Gastrocnemius medialis (tissue), 4 donors: Measurements from ENCODE around the gene CDK9. TPM values are rescaled to one million over a fixed set of nuclear protein-coding genes. Genes with fewer than 3 reads are reported as not detected.

Experiments used
- ATAC-seq, 2 donors: fragments of 150-250 bp; one replicate each; pipeline ENCODE4 v1.9.1; 2016
- DNase-seq, 2 donors: peaks; one replicate each; pipeline ENCODE4 v3.0.0-alpha.2; 2019
- H3K27ac ChIP-seq, 4 donors: fragments of 200-600 bp; sonication (generic); 1 replicate in 1 of 4; 2 replicates in 3 of 4; pipeline ENCODE4 v1.5.1; 2016 to 2018; ENCODE audit warnings: mild to moderate bottlenecking in 2 of 4, moderate library complexity in 1 of 4
- H3K27me3 ChIP-seq, 3 donors: fragments of 200-600 bp; sonication (generic) in 2 of 3; 1 replicate in 1 of 3; 2 replicates in 2 of 3; pipeline versions ENCODE4 v1.5.1 to v1.6.0; 2016 to 2019; ENCODE audit warnings: mild to moderate bottlenecking in 1 of 3, moderate library complexity in 1 of 3
- H3K36me3 ChIP-seq, 2 donors: fragments of 200-600 bp; sonication (generic) in 1 of 2; one replicate each; pipeline ENCODE4 v1.5.1; 2017 to 2018
- H3K4me1 ChIP-seq, 2 donors: fragments of 200-600 bp; sonication (generic) in 1 of 2; one replicate each; pipeline ENCODE4 v1.5.1; 2016 to 2017; ENCODE audit warnings: mild to moderate bottlenecking in 2 of 2
- H3K4me3 ChIP-seq, 4 donors: fragments of 200-600 bp; sonication (generic) in 3 of 4; 1 replicate in 1 of 4; 2 replicates in 3 of 4; pipeline ENCODE4 v1.5.1; 2016 to 2019; ENCODE audit warnings: mild to moderate bottlenecking in 2 of 4
- H3K9me3 ChIP-seq, 3 donors: fragments of 200-600 bp; sonication (generic) in 2 of 3; 1 replicate in 1 of 3; 2 replicates in 2 of 3; pipeline ENCODE4 v1.5.1; 2016 to 2019
- POLR2A ChIP-seq, 2 donors: fragments of 450-650 bp; IDR thresholded peaks; one replicate each; pipeline ENCODE4 v1.6.1; 2017; ENCODE audit warnings: antibody characterized with exemption in 2 of 2, mild to moderate bottlenecking in 2 of 2, moderate library complexity in 2 of 2
- in situ Hi-C, 4 donors: fragments of 200-750 bp; cut with MboI; loops; one replicate each; pipeline versions ENCODE4 v1.15.0 to v1.8.0; 2017; ENCODE audit warnings: low sequenced_read_pairs in 4 of 4
- intact Hi-C: fragments of 100-400 bp; cut with DNase I; formaldehyde crosslinking; loops from one replicate; pipeline ENCODE4 v1.15.1; 2023; ENCODE audit warnings: low total_unique reads
- total RNA-seq, 4 donors: library from RNA; depleted of rRNA; stranded (reverse); fragments of >200 nt; gene quantifications; one replicate each; pipeline versions ENCODE4 v1.1.0 to v1.2.3, GENCODE V29; 2016
- TF ChIP-seq, protein P1 (sequence below), 5 experiments: fragments of 450-650 bp in 3 of 5; fragments of 200-600 bp in 2 of 5; sonication (generic) in 2 of 5; IDR thresholded peaks in 4 of 5; conservative IDR thresholded peaks in 1 of 5; 1 replicate in 4 of 5; 2 replicates in 1 of 5; pipeline ENCODE4 v1.5.1; 2016 to 2019; ENCODE audit warnings: antibody characterized with exemption in 5 of 5, mild to moderate bottlenecking in 3 of 5, moderate library complexity in 3 of 5

Gene CDK9
- total RNA-seq, 4 donors from 2014 or later: 50.3 to 71.2 (median 51.2) TPM

DNA sequence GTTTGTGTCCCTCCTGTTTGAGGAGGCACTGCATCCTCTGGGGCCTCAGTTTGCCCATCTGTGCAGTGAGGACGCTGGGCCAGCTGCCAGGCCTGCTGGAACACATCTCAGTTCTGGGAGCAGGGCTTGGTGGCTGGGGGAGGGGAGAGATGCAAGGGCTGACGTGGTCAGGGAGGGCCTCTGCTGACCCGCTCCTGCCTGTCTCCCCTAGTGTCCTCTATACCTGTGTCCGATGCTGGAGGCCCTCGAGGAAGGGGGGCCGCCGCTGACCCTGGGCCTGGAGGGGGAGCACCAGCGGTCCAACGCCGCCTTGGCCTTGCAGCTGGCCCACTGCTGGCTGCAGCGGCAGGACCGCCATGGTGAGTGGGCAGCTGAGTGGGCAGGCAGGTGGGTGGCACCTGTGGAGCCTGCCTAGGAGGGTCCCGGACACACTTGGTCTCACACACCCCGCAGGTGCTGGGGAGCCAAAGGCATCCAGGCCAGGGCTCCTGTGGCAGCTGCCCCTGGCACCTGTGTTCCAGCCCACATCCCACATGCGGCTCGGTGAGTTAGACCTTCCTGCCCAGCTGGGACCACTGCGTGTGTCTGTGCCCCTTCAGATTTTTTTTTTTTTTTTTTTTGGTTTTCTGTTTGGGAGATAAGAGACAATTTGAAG, 22.6 kb downstream of the CDK9 start:
- H3K9me3 ChIP-seq: no peaks in the 10 kb centered on the region
- H3K4me1 ChIP-seq: peaks cover 20 to 33% of the 10 kb centered on the region in 2 donors
- H3K36me3 ChIP-seq: peaks cover 0 to 77% of the 10 kb centered on the region in 2 donors
- ATAC-seq: no peak
- intact Hi-C loops: loop anchor here (10.0 kb wide), 1 partner anchor 286 kb away; no protein-coding TSS in a partner anchor
- TF ChIP-seq POLR2A (IDR thresholded peaks at IDR 0.05): no peak
- TF ChIP-seq, protein P1, sequence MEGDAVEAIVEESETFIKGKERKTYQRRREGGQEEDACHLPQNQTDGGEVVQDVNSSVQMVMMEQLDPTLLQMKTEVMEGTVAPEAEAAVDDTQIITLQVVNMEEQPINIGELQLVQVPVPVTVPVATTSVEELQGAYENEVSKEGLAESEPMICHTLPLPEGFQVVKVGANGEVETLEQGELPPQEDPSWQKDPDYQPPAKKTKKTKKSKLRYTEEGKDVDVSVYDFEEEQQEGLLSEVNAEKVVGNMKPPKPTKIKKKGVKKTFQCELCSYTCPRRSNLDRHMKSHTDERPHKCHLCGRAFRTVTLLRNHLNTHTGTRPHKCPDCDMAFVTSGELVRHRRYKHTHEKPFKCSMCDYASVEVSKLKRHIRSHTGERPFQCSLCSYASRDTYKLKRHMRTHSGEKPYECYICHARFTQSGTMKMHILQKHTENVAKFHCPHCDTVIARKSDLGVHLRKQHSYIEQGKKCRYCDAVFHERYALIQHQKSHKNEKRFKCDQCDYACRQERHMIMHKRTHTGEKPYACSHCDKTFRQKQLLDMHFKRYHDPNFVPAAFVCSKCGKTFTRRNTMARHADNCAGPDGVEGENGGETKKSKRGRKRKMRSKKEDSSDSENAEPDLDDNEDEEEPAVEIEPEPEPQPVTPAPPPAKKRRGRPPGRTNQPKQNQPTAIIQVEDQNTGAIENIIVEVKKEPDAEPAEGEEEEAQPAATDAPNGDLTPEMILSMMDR (IDR thresholded peaks at IDR 0.05 in 4 of 5, conservative IDR thresholded peaks at IDR 0.05 in 1 of 5): no peak
- no peak overlapping the region for H3K4me3 ChIP-seq
- no peak for DNase-seq
- in situ Hi-C loops: loop anchor here in 1 of 4 donors (10.0 kb wide), 1 partner anchor 56 kb away; no protein-coding TSS in a partner anchor
- no peak overlapping the region for H3K27ac ChIP-seq
- H3K27me3 ChIP-seq: no peaks in the 10 kb centered on the region

DNA sequence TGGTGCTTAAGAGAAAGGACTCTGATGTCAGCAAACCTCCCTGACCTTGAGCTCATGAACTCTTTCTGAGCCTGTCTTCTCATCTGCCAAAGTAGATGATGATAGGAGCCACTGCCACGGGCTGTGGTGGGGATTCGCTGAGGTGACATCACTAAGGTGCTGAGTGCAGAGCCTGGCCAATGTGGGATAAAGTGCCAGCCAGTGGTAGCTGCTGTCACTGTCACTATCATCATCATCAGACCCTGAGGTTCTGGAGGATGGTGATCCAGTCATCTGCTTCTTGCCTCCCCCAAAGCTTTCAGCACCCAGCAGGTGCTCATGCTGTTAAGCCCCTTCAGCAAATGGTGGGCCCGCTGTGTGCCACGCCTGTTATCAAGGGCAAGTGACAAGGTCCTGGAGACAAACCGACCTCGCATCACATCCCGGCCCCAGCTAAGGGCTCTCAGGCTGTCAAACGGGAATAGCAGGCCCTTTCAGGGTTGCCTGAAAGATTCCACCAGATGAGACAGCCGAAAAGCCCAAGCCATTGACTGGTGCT, 23.2 kb downstream of the CDK9 start:
- H3K36me3 ChIP-seq: peaks cover 0 to 83% of the 10 kb centered on the region in 2 donors
- H3K27ac ChIP-seq: no peak overlapping the region
- H3K4me3 ChIP-seq: no peak overlapping the region
- H3K4me1 ChIP-seq: peaks cover 15 to 27% of the 10 kb centered on the region in 2 donors
- no peak for TF ChIP-seq POLR2A (IDR thresholded peaks at IDR 0.05)
- TF ChIP-seq, protein P1 (IDR thresholded peaks at IDR 0.05 in 4 of 5, conservative IDR thresholded peaks at IDR 0.05 in 1 of 5): no peak
- ATAC-seq (no peak), DNase-seq (no peak)
- intact Hi-C loops: loop anchor here (10.0 kb wide), 1 partner anchor 286 kb away; no protein-coding TSS in a partner anchor
- H3K27me3 ChIP-seq: no peaks in the 10 kb centered on the region
- no peaks in the 10 kb centered on the region for H3K9me3 ChIP-seq
- in situ Hi-C loops: loop anchor here in 1 of 4 donors (10.0 kb wide), 1 partner anchor 56 kb away; no protein-coding TSS in a partner anchor

DNA sequence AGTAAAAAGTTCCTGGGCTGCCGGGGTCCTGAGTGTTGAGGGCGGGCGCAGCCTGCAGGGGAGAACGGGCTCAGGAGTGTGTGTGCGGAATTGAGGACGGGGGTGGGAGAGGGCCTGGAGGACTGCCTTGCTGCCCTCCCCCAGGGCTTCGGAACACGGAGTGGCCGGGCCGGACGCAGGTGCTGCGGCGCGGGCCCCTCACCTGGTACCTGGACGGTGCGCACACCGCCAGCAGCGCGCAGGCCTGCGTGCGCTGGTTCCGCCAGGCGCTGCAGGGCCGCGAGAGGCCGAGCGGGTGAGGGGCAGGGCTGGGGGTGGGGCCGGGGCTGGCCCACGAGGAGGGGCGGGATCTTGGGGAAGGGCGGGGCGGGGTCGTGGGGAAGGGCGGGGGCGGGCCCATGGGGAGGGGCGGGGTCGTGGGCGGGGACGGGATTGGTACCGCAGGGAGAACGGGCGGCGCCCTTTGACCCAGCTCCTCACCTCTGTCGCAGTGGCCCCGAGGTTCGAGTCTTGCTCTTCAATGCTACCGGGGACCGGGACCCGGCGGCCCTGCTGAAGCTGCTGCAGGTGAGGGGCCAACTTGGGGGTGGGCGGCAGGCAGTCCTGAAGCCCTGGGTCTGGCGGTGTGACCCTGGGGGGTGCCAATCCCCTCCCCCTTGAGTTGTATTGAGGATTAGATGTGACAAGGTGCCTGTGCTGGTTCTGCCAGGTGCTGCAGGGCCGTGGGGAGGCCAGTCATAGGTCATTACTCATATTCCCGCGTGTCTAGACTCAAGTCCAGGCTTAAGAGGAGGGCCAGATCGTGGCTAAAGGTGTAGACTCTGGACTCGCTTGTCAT, 23.9 kb downstream of the CDK9 start:
- Histone ChIP-seq H3K36me3 (peaks cover 0 to 83% of the 10 kb centered on the region in 2 donors), H3K4me3 (no peak overlapping the region)
- intact Hi-C loops: loop anchor here (10.0 kb wide), 1 partner anchor 285 kb away; no protein-coding TSS in a partner anchor

More for the DNA sequence above, 23.9 kb downstream of the CDK9 start:
- ATAC-seq (no peak), DNase-seq (no peak)
- Histone ChIP-seq H3K4me1 (peaks cover 8 to 20% of the 10 kb centered on the region in 2 donors), H3K27me3 (no peaks in the 10 kb centered on the region), H3K9me3 (no peaks in the 10 kb centered on the region), H3K27ac (peak overlapping the region in 3 of 4 donors; percentile 41 to 55 (median 42))
- TF ChIP-seq POLR2A (IDR thresholded peaks at IDR 0.05): no peak
- TF ChIP-seq, protein P1 (IDR thresholded peaks at IDR 0.05 in 4 of 5, conservative IDR thresholded peaks at IDR 0.05 in 1 of 5): no peak
- in situ Hi-C loops: loop anchor here in 1 of 4 donors (10.0 kb wide), 1 partner anchor 55 kb away; no protein-coding TSS in a partner anchor
